Liver (tissue), 9 donors: ENCODE data around the gene C11orf21. TPM values are rescaled to one million over a fixed set of nuclear protein-coding genes. Genes with fewer than 3 reads are reported as not detected.

ENCODE experiments used
- DNase-seq: peaks from one replicate; pipeline ENCODE4 v3.0.0-alpha.2; 2017; ENCODE audit warnings: low spot score
- H3K27ac ChIP-seq, 2 donors: one replicate each; pipeline ENCODE4 v1.7.0; 2013; ENCODE audit warnings: inconsistent platforms in 2 of 2, low read length in 2 of 2, control low read depth in 1 of 2, low read depth in 1 of 2, mild to moderate bottlenecking in 1 of 2
- H3K27me3 ChIP-seq, 4 donors: one replicate each; pipeline versions ENCODE4 v1.6.1 to v1.7.0; 2013; ENCODE audit warnings: low read length in 3 of 4, inconsistent platforms in 1 of 4, mild to moderate bottlenecking in 1 of 4, moderate library complexity in 1 of 4; ENCODE audit not compliant: control insufficient read depth in 4 of 4, insufficient read depth in 4 of 4
- H3K36me3 ChIP-seq, 4 donors: one replicate each; pipeline versions ENCODE4 v1.6.1 to v1.7.0; 2013; ENCODE audit warnings: low read length in 3 of 4, mild to moderate bottlenecking in 3 of 4, low read depth in 1 of 4, moderate library complexity in 1 of 4; ENCODE audit not compliant: control insufficient read depth in 4 of 4, insufficient read depth in 3 of 4
- H3K4me1 ChIP-seq, 4 donors: one replicate each; pipeline versions ENCODE4 v1.6.1 to v1.7.0; 2013; ENCODE audit warnings: low read length in 3 of 4, mild to moderate bottlenecking in 3 of 4, moderate library complexity in 1 of 4; ENCODE audit not compliant: control insufficient read depth in 4 of 4, insufficient read depth in 4 of 4
- H3K4me3 ChIP-seq, 3 donors: one replicate each; pipeline versions ENCODE4 v1.6.1 to v1.7.0; 2013; ENCODE audit warnings: low read length in 3 of 3, control low read depth in 1 of 3, low read depth in 1 of 3, mild to moderate bottlenecking in 1 of 3
- H3K9ac ChIP-seq, 2 donors: one replicate each; pipeline ENCODE4 v1.7.0; 2013; ENCODE audit warnings: low read length in 2 of 2, mild to moderate bottlenecking in 2 of 2, moderate library complexity in 2 of 2, control low read depth in 1 of 2, low read depth in 1 of 2
- H3K9me3 ChIP-seq, 4 donors: one replicate each; pipeline versions ENCODE4 v1.6.1 to v1.7.0; 2013; ENCODE audit warnings: low read length in 3 of 4; ENCODE audit not compliant: control insufficient read depth in 4 of 4
- ATF3 ChIP-seq: IDR thresholded peaks from 2 replicates; pipeline ENCODE4 v1.6.1; 2016; ENCODE audit warnings: antibody characterized with exemption
- CTCF ChIP-seq: fragments of 150-350 bp; IDR thresholded peaks from 2 replicates; pipeline ENCODE4 v1.5.1; 2017; ENCODE audit warnings: improper control_type of control experiment, low read depth, low read length; ENCODE audit not compliant: missing input control
- EGR1 ChIP-seq, 2 donors: IDR thresholded peaks; 2 replicates each; pipeline ENCODE4 v1.6.1; 2016 to 2018; ENCODE audit warnings: antibody characterized with exemption in 2 of 2, low read depth in 2 of 2
- FOXA1 ChIP-seq: IDR thresholded peaks from 2 replicates; pipeline ENCODE4 v1.6.1; 2016; ENCODE audit warnings: antibody characterized with exemption
- FOXA2 ChIP-seq: IDR thresholded peaks from 2 replicates; pipeline ENCODE4 v1.6.1; 2016; ENCODE audit warnings: antibody characterized with exemption
- HNF4G ChIP-seq: IDR thresholded peaks from 2 replicates; pipeline ENCODE4 v1.6.1; 2016; ENCODE audit warnings: antibody characterized with exemption
- NR2F2 ChIP-seq: IDR thresholded peaks from 2 replicates; pipeline ENCODE4 v1.6.1; 2016; ENCODE audit warnings: antibody characterized with exemption
- RAD21 ChIP-seq, 2 donors: IDR thresholded peaks; 2 replicates each; pipeline ENCODE4 v1.6.1; 2016; ENCODE audit warnings: antibody characterized with exemption in 2 of 2, mild to moderate bottlenecking in 2 of 2
- RXRA ChIP-seq, 2 donors: IDR thresholded peaks; 2 replicates each; pipeline ENCODE4 v1.6.1; 2017 to 2018; ENCODE audit warnings: antibody characterized with exemption in 2 of 2, mild to moderate bottlenecking in 1 of 2
- SP1 ChIP-seq: IDR thresholded peaks from 2 replicates; pipeline ENCODE4 v1.6.1; 2018; ENCODE audit warnings: antibody characterized with exemption, mild to moderate bottlenecking
- TAF1 ChIP-seq: conservative IDR thresholded peaks from 2 replicates; pipeline ENCODE4 v1.6.1; 2016; ENCODE audit warnings: antibody characterized with exemption, mild to moderate bottlenecking
- YY1 ChIP-seq: IDR thresholded peaks from 2 replicates; pipeline ENCODE4 v1.6.1; 2016; ENCODE audit warnings: antibody characterized with exemption, mild to moderate bottlenecking
- WGBS: extraction: QIAGEN DNeasy Blood & Tissue Kit; methylation state at CpG from one replicate; pipeline ENCODE4 v1.1.7; 2013; 5-methylcytosine and 5-hydroxymethylcytosine counted together
- polyA plus RNA-seq, 2 donors: library from polyadenylated mRNA; stranded (reverse) in 1 of 2; unstranded in 1 of 2; fragments of 200-250 nt in 1 of 2; fragments of >200 nt in 1 of 2; fragmentation: Nextera tagmentation in 1 of 2; extraction: Ambion mirVana in 1 of 2; gene quantifications; one replicate each; pipeline versions ENCODE4 v1.2.1 to v1.2.3, GENCODE V29; 2013 to 2015
- total RNA-seq, 2 donors: library from RNA; depleted of rRNA; stranded (reverse); fragments of >200 nt; gene quantifications; one replicate each; pipeline ENCODE4 v1.2.3, GENCODE V29; 2014
- donor health status: healthy.
- donor health status: healthy.
- donor health status: healthy.
- donor health status: healthy.
- donor health status: healthy.

C11orf21 gene
- total and polyA plus RNA-seq, 4 donors, result 0.14 to 16.2 (median 0.44) TPM

- DNase-seq, result no peak
- Histone ChIP-seq H3K4me1 (no peaks in the 10 kb centered on the region), H3K9me3 (no peaks in the 10 kb centered on the region), H3K36me3 (no peaks in the 10 kb centered on the region), H3K27ac (no peak overlapping the region), H3K4me3 (no peak overlapping the region), H3K27me3 (no peaks in the 10 kb centered on the region), H3K9ac (no peak overlapping the region)
- 84% methylated on average over 8 of the region's 8 CpGs for WGBS
- TF ChIP-seq NR2F2 (no peak), SP1 (no peak), FOXA2 (no peak), RXRA (IDR thresholded peaks at IDR 0.05) (no peak), CTCF (no peak)
These were observed 42.3 kb downstream of the C11orf21 start for GRCh38 chr11:2259466-2259830.

- WGBS, result 90% methylated on average over 29 of the region's 29 CpGs
- no peak for DNase-seq
- no peak overlapping the region for H3K9ac ChIP-seq
- H3K4me3 ChIP-seq, result no peak overlapping the region
- H3K4me1 ChIP-seq, result no peaks in the 10 kb centered on the region
- no peaks in the 10 kb centered on the region for H3K36me3 ChIP-seq
- no peaks in the 10 kb centered on the region for H3K9me3 ChIP-seq
- TF ChIP-seq YY1, result no peak
- TF ChIP-seq EGR1 (IDR thresholded peaks at IDR 0.05; ENCODE audit: low read depth in 2 of 2), result no peak
- no peak for TF ChIP-seq RAD21 (IDR thresholded peaks at IDR 0.05)
- TF ChIP-seq HNF4G, result no peak
- no peak for TF ChIP-seq RXRA (IDR thresholded peaks at IDR 0.05)
- no peak for TF ChIP-seq ATF3
- TF ChIP-seq FOXA1, result no peak
- TF ChIP-seq SP1, result no peak
- no peak overlapping the region for H3K27ac ChIP-seq
- H3K27me3 ChIP-seq, result no peaks in the 10 kb centered on the region
These were observed 42.9 kb downstream of the C11orf21 start for GRCh38 chr11:2258501-2259465.

GRCh38 chr11:2256951-2257700 is 44.6 kb downstream of the C11orf21 start:
- WGBS, result 90% methylated on average over 31 of the region's 31 CpGs
- H3K36me3 ChIP-seq, result no peaks in the 10 kb centered on the region
- H3K4me1 ChIP-seq, result no peaks in the 10 kb centered on the region
- H3K9me3 ChIP-seq, result no peaks in the 10 kb centered on the region
- no peak overlapping the region for H3K27ac ChIP-seq
- H3K27me3 ChIP-seq, result no peaks in the 10 kb centered on the region
- DNase-seq, result peak; percentile 24
- H3K9ac ChIP-seq, result no peak overlapping the region
- H3K4me3 ChIP-seq, result no peak overlapping the region
- TF ChIP-seq EGR1 (IDR thresholded peaks at IDR 0.05; ENCODE audit: low read depth in 2 of 2) (no peak), TAF1 (no peak), RXRA (IDR thresholded peaks at IDR 0.05) (no peak)
